Peyer's patch (tissue), 4 donors: ENCODE measurements around the gene MMP11.

ENCODE experiments used
- POLR2A ChIP-seq, 2 donors: fragments of 450-650 bp; IDR thresholded peaks; one replicate each; pipeline ENCODE4 v1.5.1; 2017; ENCODE audit warnings: antibody characterized with exemption in 2 of 2, mild to moderate bottlenecking in 2 of 2, moderate library complexity in 2 of 2
- TF ChIP-seq, protein P1 (sequence below), 6 experiments: fragments of 450-650 bp in 4 of 6; fragments of 200-600 bp in 2 of 6; sonication (generic) in 1 of 6; IDR thresholded peaks; one replicate each; pipeline ENCODE4 v1.5.1; 2017 to 2019; ENCODE audit warnings: antibody characterized with exemption in 6 of 6, mild to moderate bottlenecking in 3 of 6, moderate library complexity in 1 of 6

DNA sequence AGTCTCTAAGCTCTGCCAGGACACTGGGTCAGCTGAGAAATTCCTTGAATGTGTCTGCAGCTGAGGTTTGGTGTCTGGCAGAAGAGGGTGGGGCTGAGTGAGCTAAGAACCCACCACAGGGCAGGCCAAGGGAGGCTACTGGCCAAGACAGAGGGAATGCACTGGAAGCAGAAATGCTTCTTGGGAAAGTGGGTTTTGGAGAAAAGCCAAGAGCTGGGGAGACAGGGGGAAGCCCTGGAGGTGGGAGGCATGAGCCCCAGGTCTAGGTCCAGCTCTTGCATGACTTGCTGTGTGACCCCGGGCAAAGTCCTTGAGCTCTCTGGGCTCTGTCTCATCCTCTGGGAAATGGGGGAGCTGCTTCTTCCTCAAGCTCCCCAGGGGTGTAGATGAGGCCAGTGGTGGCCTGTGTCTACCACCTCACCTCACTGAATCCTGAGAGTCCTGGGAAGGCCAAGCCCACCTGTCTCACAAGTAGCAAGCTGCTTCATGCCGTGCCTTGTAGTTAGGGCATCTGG lies 2.3 kb downstream of the MMP11 start:
- TF ChIP-seq, protein P1, sequence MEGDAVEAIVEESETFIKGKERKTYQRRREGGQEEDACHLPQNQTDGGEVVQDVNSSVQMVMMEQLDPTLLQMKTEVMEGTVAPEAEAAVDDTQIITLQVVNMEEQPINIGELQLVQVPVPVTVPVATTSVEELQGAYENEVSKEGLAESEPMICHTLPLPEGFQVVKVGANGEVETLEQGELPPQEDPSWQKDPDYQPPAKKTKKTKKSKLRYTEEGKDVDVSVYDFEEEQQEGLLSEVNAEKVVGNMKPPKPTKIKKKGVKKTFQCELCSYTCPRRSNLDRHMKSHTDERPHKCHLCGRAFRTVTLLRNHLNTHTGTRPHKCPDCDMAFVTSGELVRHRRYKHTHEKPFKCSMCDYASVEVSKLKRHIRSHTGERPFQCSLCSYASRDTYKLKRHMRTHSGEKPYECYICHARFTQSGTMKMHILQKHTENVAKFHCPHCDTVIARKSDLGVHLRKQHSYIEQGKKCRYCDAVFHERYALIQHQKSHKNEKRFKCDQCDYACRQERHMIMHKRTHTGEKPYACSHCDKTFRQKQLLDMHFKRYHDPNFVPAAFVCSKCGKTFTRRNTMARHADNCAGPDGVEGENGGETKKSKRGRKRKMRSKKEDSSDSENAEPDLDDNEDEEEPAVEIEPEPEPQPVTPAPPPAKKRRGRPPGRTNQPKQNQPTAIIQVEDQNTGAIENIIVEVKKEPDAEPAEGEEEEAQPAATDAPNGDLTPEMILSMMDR (IDR thresholded peaks at IDR 0.05): no peak
- no peak for TF ChIP-seq POLR2A (IDR thresholded peaks at IDR 0.05)
